DND-41 (cell line): ENCODE results near the gene MORN1.

Experiments
- ATAC-seq: fragments of 200-7000 bp; cut with Tn5 transposase; 3 replicates; pipeline ENCODE4 v1.9.1; 2021; ENCODE audit warnings: low read depth; ENCODE audit not compliant: insufficient read depth
- DNase-seq: peaks from one replicate; pipeline ENCODE4 v3.0.0-alpha.2; 2020
- H2AFZ ChIP-seq: 2 replicates; pipeline ENCODE4 v1.6.0; 2012; ENCODE audit warnings: low read depth, low read length
- H3K27ac ChIP-seq: 2 replicates; pipeline ENCODE4 v1.5.1; 2012; ENCODE audit warnings: low read length, inconsistent platforms
- H3K27me3 ChIP-seq: fragments of 200-600 bp; sonication (generic); 2 replicates; pipeline ENCODE4 v1.6.0; 2012; ENCODE audit warnings: low read length, mild to moderate bottlenecking, inconsistent platforms; ENCODE audit not compliant: insufficient read depth, poor library complexity
- H3K36me3 ChIP-seq: 2 replicates; pipeline ENCODE4 v1.5.1; 2012; ENCODE audit warnings: low read length, inconsistent platforms; ENCODE audit not compliant: insufficient read depth
- H3K4me1 ChIP-seq: 2 replicates; pipeline ENCODE4 v1.5.1; 2012; ENCODE audit warnings: mild to moderate bottlenecking, low read length; ENCODE audit not compliant: insufficient read depth
- H3K4me2 ChIP-seq: 2 replicates; pipeline ENCODE4 v1.6.0; 2012; ENCODE audit warnings: mild to moderate bottlenecking, moderate library complexity, low read length, inconsistent platforms; ENCODE audit not compliant: insufficient read depth
- H3K4me3 ChIP-seq, 2 experiments: fragments of 200-600 bp in 1 of 2; shearing (Covaris generic) in 1 of 2; 2 replicates each; pipeline ENCODE4 v1.5.1; 2012 to 2016; ENCODE audit warnings: inconsistent platforms in 2 of 2, low read length in 2 of 2, mild to moderate bottlenecking in 2 of 2, low read depth in 1 of 2, moderate library complexity in 1 of 2
- H3K79me2 ChIP-seq: 2 replicates; pipeline ENCODE4 v1.6.0; 2012; ENCODE audit warnings: low read length, inconsistent platforms; ENCODE audit not compliant: insufficient read depth
- H3K9ac ChIP-seq: 2 replicates; pipeline ENCODE4 v1.6.0; 2012; ENCODE audit warnings: low read depth, mild to moderate bottlenecking, inconsistent platforms, low read length, moderate library complexity
- H3K9me3 ChIP-seq: 2 replicates; pipeline ENCODE4 v1.5.1; 2012; ENCODE audit warnings: low read length, moderate library complexity, mild to moderate bottlenecking, inconsistent platforms; ENCODE audit not compliant: insufficient read depth, severe bottlenecking
- H4K20me1 ChIP-seq: 2 replicates; pipeline ENCODE4 v1.6.0; 2012; ENCODE audit warnings: low read length; ENCODE audit not compliant: insufficient read depth
- CTCF ChIP-seq: IDR thresholded peaks from 2 replicates; pipeline ENCODE4 v1.5.1; 2012; ENCODE audit warnings: borderline replicate concordance, low read length, moderate library complexity, mild to moderate bottlenecking; ENCODE audit not compliant: poor library complexity, severe bottlenecking; ENCODE audit errors: extremely low read depth
- EZH2 ChIP-seq: IDR thresholded peaks from 3 replicates; pipeline ENCODE4 v1.6.1; 2012; ENCODE audit warnings: borderline replicate concordance, low read depth, mild to moderate bottlenecking, moderate library complexity, low read length, inconsistent platforms; ENCODE audit not compliant: severe bottlenecking

Gene MORN1

GRCh38 chr1:2336499-2336898 lies 54.9 kb downstream of the MORN1 start:
- H3K4me3 ChIP-seq: no peak overlapping the region
- 0 out of 2 replicates have a peak, but pooled peaks cover 5% of the 10 kb centered on the region for H4K20me1 ChIP-seq
- H3K27ac ChIP-seq: no peak overlapping the region
- no peak overlapping the region for H2AFZ ChIP-seq
- H3K36me3 ChIP-seq: no peaks in the 10 kb centered on the region
- no peak for ATAC-seq
- H3K4me1 ChIP-seq: no peaks in the 10 kb centered on the region
- TF ChIP-seq CTCF (no peak), EZH2 (no peak)
- H3K4me2 ChIP-seq: no peak overlapping the region
- H3K9me3 ChIP-seq: no peaks in the 10 kb centered on the region
- no peak for DNase-seq
- no peaks in the 10 kb centered on the region for H3K79me2 ChIP-seq
- H3K27me3 ChIP-seq: no peaks in the 10 kb centered on the region
- no peak overlapping the region for H3K9ac ChIP-seq

- DNase-seq (no peak), ATAC-seq (no peak)
- TF ChIP-seq EZH2 (no peak), CTCF (no peak)
- no peak overlapping the region for H3K9ac ChIP-seq
- no peaks in the 10 kb centered on the region for H3K79me2 ChIP-seq
- no peak overlapping the region for H2AFZ ChIP-seq
- H3K27me3 ChIP-seq: no peaks in the 10 kb centered on the region
- no peaks in the 10 kb centered on the region for H3K36me3 ChIP-seq
- no peaks in the 10 kb centered on the region for H3K9me3 ChIP-seq
- H4K20me1 ChIP-seq: 0 out of 2 replicates have a peak, but pooled peaks cover 5% of the 10 kb centered on the region
- no peaks in the 10 kb centered on the region for H3K4me1 ChIP-seq
- no peak overlapping the region for H3K4me3 ChIP-seq
- no peak overlapping the region for H3K4me2 ChIP-seq
- no peak overlapping the region for H3K27ac ChIP-seq
Measured at GRCh38 chr1:2335721-2336455, 55.5 kb downstream of the MORN1 start.

- no peak for ATAC-seq
- no peak overlapping the region for H2AFZ ChIP-seq
Measured at GRCh38 chr1:2334883-2335534, 56.3 kb downstream of the MORN1 start.

More at GRCh38 chr1:2334883-2335534, 56.3 kb downstream of the MORN1 start:
- Histone ChIP-seq H3K27ac (no peak overlapping the region), H3K4me1 (no peaks in the 10 kb centered on the region), H4K20me1 (no peaks in the 10 kb centered on the region), H3K9me3 (no peaks in the 10 kb centered on the region), H3K4me2 (no peak overlapping the region), H3K9ac (no peak overlapping the region), H3K4me3 (no peak overlapping the region), H3K79me2 (no peaks in the 10 kb centered on the region), H3K36me3 (no peaks in the 10 kb centered on the region), H3K27me3 (no peaks in the 10 kb centered on the region)
- no peak for DNase-seq
- no peak for TF ChIP-seq CTCF
- TF ChIP-seq EZH2: no peak
